IMR-90 (cell line): ENCODE measurements around the gene TRIM62. TPM values are rescaled to one million over a fixed set of nuclear protein-coding genes. Genes with fewer than 3 reads are reported as not detected.

Experiments used
- ATAC-seq: fragments of 200-7000 bp; cut with Tn5 transposase; 2 replicates; pipeline ENCODE4 v1.9.1; 2020; ENCODE audit warnings: low read depth, mild to moderate bottlenecking, moderate library complexity
- BruUV-seq: library from RNA; stranded (reverse); fragments of 400-500 nt; replicated peaks from 2 replicates; lab custom pipeline; 2021; lab: Mats Ljungman, UMichigan
- CTCF ChIA-PET: fragments of 300-600 bp; formaldehyde crosslinking; extraction: SDS; loops from one replicate; lab custom pipeline; 2021; ENCODE audit warnings: antibody characterized with exemption; lab: Yijun Ruan, JAX
- POLR2A ChIA-PET: fragments of 300-600 bp; sonication (Branson Sonifier 250); formaldehyde crosslinking; loops from one replicate; lab custom pipeline; 2022; ENCODE audit warnings: antibody characterized with exemption; ENCODE audit not compliant: unreplicated experiment; lab: Charles Lee
- DNase-seq: peaks from one replicate; pipeline ENCODE4 v3.0.0; 2013
- H2AFZ ChIP-seq: replicated peaks from 2 replicates; pipeline ENCODE3; 2013; ENCODE audit warnings: low read length, mild to moderate bottlenecking; ENCODE audit not compliant: poor library complexity
- H2AK5ac ChIP-seq: 2 replicates; pipeline ENCODE4 v1.6.1; 2013; ENCODE audit warnings: low read depth, low read length, inconsistent platforms
- H2AK9ac ChIP-seq: replicated peaks from 2 replicates; pipeline ENCODE3; 2013; ENCODE audit warnings: mild to moderate bottlenecking, low read depth, low read length, moderate library complexity; ENCODE audit not compliant: poor library complexity
- H2BK120ac ChIP-seq: 2 replicates; pipeline ENCODE4 v1.6.1; 2013; ENCODE audit warnings: low read depth, low read length, inconsistent platforms
- H2BK15ac ChIP-seq: 3 replicates; pipeline ENCODE4 v1.6.1; 2013; ENCODE audit warnings: low read depth, low read length, inconsistent platforms
- H2BK20ac ChIP-seq: 2 replicates; pipeline ENCODE4 v1.6.1; 2013; ENCODE audit warnings: low read depth, mild to moderate bottlenecking, inconsistent platforms, low read length, moderate library complexity
- H2BK5ac ChIP-seq: 2 replicates; pipeline ENCODE4 v1.6.1; 2013; ENCODE audit warnings: mild to moderate bottlenecking, low read depth, low read length, inconsistent platforms; ENCODE audit not compliant: poor library complexity, severe bottlenecking
- H3K14ac ChIP-seq: replicated peaks from 2 replicates; pipeline ENCODE4 v1.6.1; 2013; ENCODE audit warnings: low read depth, low read length, inconsistent platforms
- H3K18ac ChIP-seq: 2 replicates; pipeline ENCODE4 v1.6.1; 2013; ENCODE audit warnings: low read depth, low read length, control low read depth
- H3K23ac ChIP-seq: 2 replicates; pipeline ENCODE4 v1.6.1; 2013; ENCODE audit warnings: low read depth, low read length, inconsistent platforms
- H3K27ac ChIP-seq: 2 replicates; pipeline ENCODE4 v1.5.1; 2013; ENCODE audit warnings: mild to moderate bottlenecking, control low read depth, low read length; ENCODE audit not compliant: insufficient read depth
- H3K27me3 ChIP-seq: 2 replicates; pipeline ENCODE4 v1.6.1; 2013; ENCODE audit warnings: low read length; ENCODE audit not compliant: control insufficient read depth, insufficient read depth
- H3K36me3 ChIP-seq: 2 replicates; pipeline ENCODE4 v1.6.1; 2013; ENCODE audit warnings: low read length, mixed read lengths; ENCODE audit not compliant: control insufficient read depth, insufficient read depth
- H3K4ac ChIP-seq: 2 replicates; pipeline ENCODE4 v1.6.1; 2013; ENCODE audit warnings: low read depth, low read length, inconsistent platforms
- H3K4me1 ChIP-seq: 2 replicates; pipeline ENCODE4 v1.6.1; 2013; ENCODE audit warnings: low read length, mixed read lengths; ENCODE audit not compliant: control insufficient read depth, insufficient read depth
- H3K4me2 ChIP-seq: 2 replicates; pipeline ENCODE4 v1.6.1; 2013; ENCODE audit warnings: low read depth, mild to moderate bottlenecking, control low read depth, low read length, moderate library complexity
- H3K4me3 ChIP-seq: 2 replicates; pipeline ENCODE4 v1.5.1; 2013; ENCODE audit warnings: low read depth, mild to moderate bottlenecking, control low read depth, low read length, moderate library complexity; ENCODE audit not compliant: insufficient read depth
- H3K56ac ChIP-seq: 2 replicates; pipeline ENCODE4 v1.6.1; 2013; ENCODE audit warnings: low read length, inconsistent platforms; ENCODE audit not compliant: insufficient read depth; ENCODE audit errors: extremely low read depth
- H3K79me1 ChIP-seq, 2 experiments: 2 replicates each; pipeline ENCODE4 v1.6.1; 2013; ENCODE audit warnings: low read length in 2 of 2, inconsistent platforms in 1 of 2, low read depth in 1 of 2
- H3K9ac ChIP-seq: 2 replicates; pipeline ENCODE4 v1.6.1; 2013; ENCODE audit warnings: low read depth, low read length, control low read depth
- H3K9me1 ChIP-seq: 2 replicates; pipeline ENCODE4 v1.6.1; 2013; ENCODE audit warnings: low read length, inconsistent platforms; ENCODE audit not compliant: insufficient read depth
- H3K9me3 ChIP-seq: 2 replicates; pipeline ENCODE4 v1.6.1; 2013; ENCODE audit warnings: low read length; ENCODE audit not compliant: control insufficient read depth, insufficient read depth
- H4K20me1 ChIP-seq: 2 replicates; pipeline ENCODE4 v1.6.1; 2013; ENCODE audit warnings: low read length, inconsistent platforms; ENCODE audit not compliant: insufficient read depth
- H4K5ac ChIP-seq: 2 replicates; pipeline ENCODE4 v1.6.1; 2013; ENCODE audit warnings: mild to moderate bottlenecking, low read depth, low read length, control low read depth
- H4K8ac ChIP-seq, 2 experiments: 2 replicates each; pipeline ENCODE4 v1.6.1; 2013; ENCODE audit warnings: low read depth in 2 of 2, low read length in 2 of 2, control low read depth in 1 of 2, inconsistent platforms in 1 of 2
- H4K91ac ChIP-seq: 2 replicates; pipeline ENCODE4 v1.6.1; 2013; ENCODE audit warnings: low read depth, low read length, inconsistent platforms; ENCODE audit not compliant: insufficient read depth
- BHLHE40 ChIP-seq: fragments of 150-350 bp; IDR thresholded peaks from 2 replicates; pipeline ENCODE4 v1.6.1; 2016; ENCODE audit warnings: mild to moderate bottlenecking, low read depth, low read length
- CEBPB ChIP-seq: IDR thresholded peaks from 2 replicates; pipeline ENCODE4 v1.6.1; 2012; ENCODE audit warnings: low read depth, low read length, improper control_type of control experiment
- MAZ ChIP-seq: IDR thresholded peaks from 2 replicates; pipeline ENCODE4 v1.6.1; 2012; ENCODE audit warnings: low read depth, mild to moderate bottlenecking, low read length, improper control_type of control experiment, moderate library complexity, borderline replicate concordance
- RAD21 ChIP-seq: IDR thresholded peaks from 2 replicates; pipeline ENCODE4 v1.6.1; 2012; ENCODE audit warnings: low read length, improper control_type of control experiment
- RFX5 ChIP-seq: IDR thresholded peaks from 2 replicates; pipeline ENCODE4 v1.8.0; 2012; ENCODE audit warnings: low read depth, mild to moderate bottlenecking, low read length, moderate library complexity
- SMC3 ChIP-seq: fragments of 150-350 bp; IDR thresholded peaks from 2 replicates; pipeline ENCODE4 v1.6.1; 2016; ENCODE audit warnings: low read depth, mild to moderate bottlenecking, antibody characterized with exemption, low read length, moderate library complexity
- WGBS, 2 experiments: methylation state at CpG; one replicate each; pipeline versions ENCODE4 v1.1.5 to v1.1.7; 2013; ENCODE audit warnings: missing lambda C conversion rate in 2 of 2; ENCODE audit not compliant: insufficient read length in 1 of 2; ENCODE audit errors: extremely low coverage in 2 of 2; 5-methylcytosine and 5-hydroxymethylcytosine counted together
- dilution Hi-C: fragments of 300-500 bp; cut with HindIII; formaldehyde crosslinking; loops from one replicate; pipeline ENCODE4 v1.14.3; 2018; ENCODE audit warnings: low sequenced_read_pairs; ENCODE audit not compliant: unreplicated experiment
- in situ Hi-C: fragments of 300-500 bp; cut with MboI; formaldehyde crosslinking; loops from 3 replicates; pipeline ENCODE4 v1.14.3; 2019; ENCODE audit warnings: low sequenced_read_pairs, inconsistent platforms, mixed read lengths
- intact Hi-C: fragments of 100-400 bp; cut with micrococcal nuclease; formaldehyde crosslinking; loops from 2 replicates; pipeline ENCODE4 v1.10.0; 2022
- polyA plus RNA-seq, 3 experiments: library from polyadenylated mRNA; depleted of rRNA; stranded (reverse); fragments of >200 nt; gene quantifications; 2 replicates each; pipeline ENCODE4 v1.2.3, GENCODE V29; 2012; ENCODE audit warnings: low replicate concordance in 1 of 3
- total RNA-seq: library from RNA; depleted of rRNA; stranded (reverse); fragments of >200 nt; gene quantifications from 2 replicates; pipeline ENCODE4 v1.2.3, GENCODE V29; 2012

Gene TRIM62
- total and polyA plus RNA-seq, 2 of the 4 experiments (the other 2 are of a cell fraction) = 3.0 to 11.1 TPM

- Histone ChIP-seq H2AFZ (no peak overlapping the region), H3K23ac (no peak overlapping the region), H2AK5ac (no peak overlapping the region), H3K9ac (no peak overlapping the region), H2BK20ac (no peak overlapping the region), H4K20me1 (no peaks in the 10 kb centered on the region), H3K36me3 (peaks cover 20% of the 10 kb centered on the region), H3K18ac (no peak overlapping the region), H3K4me3 (no peak overlapping the region), H2AK9ac (no peak overlapping the region), H3K4me1 (peaks cover 24% of the 10 kb centered on the region), H3K56ac (no peak overlapping the region), H3K14ac (no peak overlapping the region), H3K4ac (no peak overlapping the region), H4K5ac (no peak overlapping the region), H2BK5ac (no peak overlapping the region), H4K8ac (no peak overlapping the region), H3K79me1 (peaks cover 5 to 30% of the 10 kb centered on the region in 2 experiments; a peak in 3 of 4 replicates), H4K91ac (no peak overlapping the region), H2BK15ac (no peak overlapping the region), H3K9me1 (peaks cover 33% of the 10 kb centered on the region), H3K27me3 (no peaks in the 10 kb centered on the region), H3K4me2 (no peak overlapping the region), H3K27ac (no peak overlapping the region), H2BK120ac (no peak overlapping the region), H3K9me3 (no peaks in the 10 kb centered on the region)
- in situ Hi-C loops = no loop called here
- CTCF ChIA-PET = no interaction called here
- intact Hi-C loops = no loop called here
- BruUV-seq = no TSS peak
- WGBS, 2 experiments = 96% methylated on average over 12 of the region's 26 CpGs; no CpG with 5 or more reads in 1 of the 2 experiments
- POLR2A ChIA-PET = no interaction called here
- dilution Hi-C loops = no loop called here
- TF ChIP-seq CEBPB (no peak), SMC3 (no peak), BHLHE40 (no peak), RFX5 (no peak), RAD21 (no peak), MAZ (no peak)
- no peak for ATAC-seq
- no peak for DNase-seq
Measured at GRCh38 chr1:33159577-33159976, 22.3 kb downstream of the TRIM62 start.
